SU-DHL-6 (cell line): ENCODE measurements around the gene CEL.

ENCODE experiments used
- H2AFZ ChIP-seq: fragments of 200-600 bp; sonication (generic); 2 replicates; pipeline ENCODE4 v1.6.1; 2014; ENCODE audit warnings: low read depth, mild to moderate bottlenecking, moderate library complexity, mixed read lengths, antibody characterized with exemption, low read length; ENCODE audit not compliant: severe bottlenecking
- H3F3A ChIP-seq: fragments of 200-600 bp; shearing (Covaris generic); 2 replicates; pipeline ENCODE4 v1.6.0; 2016; ENCODE audit warnings: antibody characterized with exemption, mild to moderate bottlenecking; ENCODE audit not compliant: insufficient read depth
- H3K27ac ChIP-seq: fragments of 200-600 bp; sonication (generic); 2 replicates; pipeline ENCODE4 v1.5.1; 2016; ENCODE audit warnings: low read depth, mild to moderate bottlenecking, low read length, moderate library complexity, mixed read lengths
- H3K27me3 ChIP-seq: fragments of 200-600 bp; sonication (generic), shearing (Covaris generic); 2 replicates; pipeline ENCODE4 v1.6.0; 2014; ENCODE audit warnings: mild to moderate bottlenecking, low read length
- H3K36me3 ChIP-seq: fragments of 200-600 bp; sonication (generic); 2 replicates; pipeline ENCODE4 v1.6.1; 2014; ENCODE audit warnings: mild to moderate bottlenecking, low read length, mixed read lengths
- H3K4me2 ChIP-seq: fragments of 300-600, 200-600 bp; shearing (Covaris generic), sonication (generic); 2 replicates; pipeline ENCODE4 v1.6.0; 2014; ENCODE audit warnings: low read length, low read depth, mild to moderate bottlenecking; ENCODE audit not compliant: poor library complexity, severe bottlenecking
- H3K4me3 ChIP-seq: fragments of 200-600 bp; sonication (generic); 2 replicates; pipeline ENCODE4 v1.5.1; 2014; ENCODE audit warnings: antibody characterized with exemption, low read length, mild to moderate bottlenecking, mixed read lengths; ENCODE audit not compliant: insufficient read depth, poor library complexity, severe bottlenecking
- H3K79me2 ChIP-seq: fragments of 200-600 bp; sonication (generic); 2 replicates; pipeline ENCODE4 v1.6.1; 2014; ENCODE audit warnings: mild to moderate bottlenecking, low read length, moderate library complexity; ENCODE audit not compliant: insufficient read depth
- H3K9ac ChIP-seq: fragments of 200-600 bp; sonication (generic); 2 replicates; pipeline ENCODE4 v1.7.0; 2014; ENCODE audit warnings: mild to moderate bottlenecking, low read length
- H3K9me2 ChIP-seq: fragments of 200-600 bp; sonication (generic); replicated peaks from 2 replicates; pipeline ENCODE4 v1.6.1; 2014; ENCODE audit warnings: low read length; ENCODE audit not compliant: insufficient read depth
- H3K9me3 ChIP-seq: fragments of 200-600 bp; sonication (generic); 2 replicates; pipeline ENCODE4 v1.6.1; 2014; ENCODE audit warnings: low read length, mixed read lengths; ENCODE audit not compliant: insufficient read depth
- H4K20me1 ChIP-seq: fragments of 200-600 bp; sonication (generic); 2 replicates; pipeline ENCODE4 v1.6.1; 2014; ENCODE audit warnings: low read depth, mild to moderate bottlenecking, antibody characterized with exemption, low read length, moderate library complexity, mixed read lengths
- EZH2phosphoT487 ChIP-seq: fragments of 200-600 bp; sonication (generic), shearing (Covaris generic); conservative IDR thresholded peaks from 2 replicates; pipeline ENCODE4 v1.6.1; 2018; ENCODE audit warnings: mild to moderate bottlenecking, antibody characterized with exemption, low read length, moderate library complexity, mixed read lengths
- TF ChIP-seq, protein P1 (sequence below): fragments of 200-600 bp; sonication (generic); IDR thresholded peaks from one replicate; pipeline ENCODE4 v1.5.1; 2017; ENCODE audit warnings: antibody characterized with exemption, mild to moderate bottlenecking, low read length, moderate library complexity; ENCODE audit not compliant: insufficient read depth, poor library complexity, severe bottlenecking

The CEL gene

GRCh38 chr9:133113949-133114885, 52.4 kb downstream of the CEL start:
- Histone ChIP-seq H3K4me2 (no peak overlapping the region), H3K4me3 (no peak overlapping the region), H3K9me3 (no peaks in the 10 kb centered on the region), H2AFZ (no peak overlapping the region), H3K27me3 (no peaks in the 10 kb centered on the region), H3K9me2 (no peaks in the 10 kb centered on the region), H3K79me2 (no peaks in the 10 kb centered on the region), H4K20me1 (peaks cover 5% of the 10 kb centered on the region; the same call in 1 of the 2 replicates), H3F3A (no peaks in the 10 kb centered on the region), H3K36me3 (no peaks in the 10 kb centered on the region), H3K9ac (no peak overlapping the region), H3K27ac (no peak overlapping the region)
- no peak for TF ChIP-seq EZH2phosphoT487
- TF ChIP-seq, protein P1, sequence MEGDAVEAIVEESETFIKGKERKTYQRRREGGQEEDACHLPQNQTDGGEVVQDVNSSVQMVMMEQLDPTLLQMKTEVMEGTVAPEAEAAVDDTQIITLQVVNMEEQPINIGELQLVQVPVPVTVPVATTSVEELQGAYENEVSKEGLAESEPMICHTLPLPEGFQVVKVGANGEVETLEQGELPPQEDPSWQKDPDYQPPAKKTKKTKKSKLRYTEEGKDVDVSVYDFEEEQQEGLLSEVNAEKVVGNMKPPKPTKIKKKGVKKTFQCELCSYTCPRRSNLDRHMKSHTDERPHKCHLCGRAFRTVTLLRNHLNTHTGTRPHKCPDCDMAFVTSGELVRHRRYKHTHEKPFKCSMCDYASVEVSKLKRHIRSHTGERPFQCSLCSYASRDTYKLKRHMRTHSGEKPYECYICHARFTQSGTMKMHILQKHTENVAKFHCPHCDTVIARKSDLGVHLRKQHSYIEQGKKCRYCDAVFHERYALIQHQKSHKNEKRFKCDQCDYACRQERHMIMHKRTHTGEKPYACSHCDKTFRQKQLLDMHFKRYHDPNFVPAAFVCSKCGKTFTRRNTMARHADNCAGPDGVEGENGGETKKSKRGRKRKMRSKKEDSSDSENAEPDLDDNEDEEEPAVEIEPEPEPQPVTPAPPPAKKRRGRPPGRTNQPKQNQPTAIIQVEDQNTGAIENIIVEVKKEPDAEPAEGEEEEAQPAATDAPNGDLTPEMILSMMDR, result no peak

- Histone ChIP-seq H3K9me2 (no peaks in the 10 kb centered on the region), H3K9me3 (no peaks in the 10 kb centered on the region), H3K4me3 (no peak overlapping the region), H3K9ac (no peak overlapping the region), H3K4me2 (no peak overlapping the region), H4K20me1 (peaks cover 5% of the 10 kb centered on the region; the same call in 1 of the 2 replicates), H3K27me3 (no peaks in the 10 kb centered on the region), H3K36me3 (no peaks in the 10 kb centered on the region), H3K79me2 (no peaks in the 10 kb centered on the region), H3F3A (no peaks in the 10 kb centered on the region), H2AFZ (no peak overlapping the region), H3K27ac (no peak overlapping the region)
- TF ChIP-seq EZH2phosphoT487, result no peak
- TF ChIP-seq, protein P1, result no peak
Measured at GRCh38 chr9:133114886-133115603, 53.3 kb downstream of the CEL start.

- H3K4me3 ChIP-seq, result no peak overlapping the region
Measured at GRCh38 chr9:133115604-133116345, 54.0 kb downstream of the CEL start.

More at GRCh38 chr9:133115604-133116345, 54.0 kb downstream of the CEL start:
- no peaks in the 10 kb centered on the region for H3K36me3 ChIP-seq
- H3K9me3 ChIP-seq, result no peaks in the 10 kb centered on the region
- no peaks in the 10 kb centered on the region for H3K27me3 ChIP-seq
- no peaks in the 10 kb centered on the region for H3F3A ChIP-seq
- no peak overlapping the region for H2AFZ ChIP-seq
- H3K79me2 ChIP-seq, result no peaks in the 10 kb centered on the region
- no peaks in the 10 kb centered on the region for H3K9me2 ChIP-seq
- TF ChIP-seq EZH2phosphoT487, result no peak
- TF ChIP-seq, protein P1, result no peak
- H3K9ac ChIP-seq, result no peak overlapping the region
- H3K4me2 ChIP-seq, result no peak overlapping the region
- H4K20me1 ChIP-seq, result peaks cover 5% of the 10 kb centered on the region; the same call in 1 of the 2 replicates
- no peak overlapping the region for H3K27ac ChIP-seq
